Measurements from ENCODE around the gene DONSON. TPM values are rescaled to one million over a fixed set of nuclear protein-coding genes. Genes with fewer than 3 reads are reported as not detected.
A peak's percentile ranks its signal among the peaks of the same experiment; 100 is the strongest.

DONSON gene
- total RNA-seq, 1 experiment from 2014 or later = 25.6 TPM

DNA sequence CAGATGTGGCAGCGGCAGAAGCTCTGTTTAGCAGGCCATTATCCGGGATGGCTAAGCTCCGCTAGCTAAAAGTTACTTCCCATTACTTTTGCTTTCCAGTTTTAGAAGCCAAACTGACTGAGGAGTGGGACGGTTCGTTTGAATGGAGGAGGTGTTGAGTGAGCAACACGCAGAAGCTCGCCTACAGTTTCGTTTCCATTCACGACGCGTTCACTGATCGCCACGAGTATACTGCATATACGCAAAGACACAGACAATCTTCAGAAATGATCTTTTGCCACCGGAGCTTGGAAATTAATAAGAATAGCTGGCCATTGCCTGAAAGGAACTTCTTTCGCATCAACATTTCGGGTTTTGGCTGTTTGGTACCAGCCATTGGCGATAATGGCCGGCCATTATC lies 31.0 kb downstream of the DONSON start:
- no TSS peak for BruUV-seq (replicated peaks)
- no peak for TF ChIP-seq EZH2 (IDR thresholded peaks at IDR 0.05; ENCODE audit: low read depth)
- TF ChIP-seq, protein P1, sequence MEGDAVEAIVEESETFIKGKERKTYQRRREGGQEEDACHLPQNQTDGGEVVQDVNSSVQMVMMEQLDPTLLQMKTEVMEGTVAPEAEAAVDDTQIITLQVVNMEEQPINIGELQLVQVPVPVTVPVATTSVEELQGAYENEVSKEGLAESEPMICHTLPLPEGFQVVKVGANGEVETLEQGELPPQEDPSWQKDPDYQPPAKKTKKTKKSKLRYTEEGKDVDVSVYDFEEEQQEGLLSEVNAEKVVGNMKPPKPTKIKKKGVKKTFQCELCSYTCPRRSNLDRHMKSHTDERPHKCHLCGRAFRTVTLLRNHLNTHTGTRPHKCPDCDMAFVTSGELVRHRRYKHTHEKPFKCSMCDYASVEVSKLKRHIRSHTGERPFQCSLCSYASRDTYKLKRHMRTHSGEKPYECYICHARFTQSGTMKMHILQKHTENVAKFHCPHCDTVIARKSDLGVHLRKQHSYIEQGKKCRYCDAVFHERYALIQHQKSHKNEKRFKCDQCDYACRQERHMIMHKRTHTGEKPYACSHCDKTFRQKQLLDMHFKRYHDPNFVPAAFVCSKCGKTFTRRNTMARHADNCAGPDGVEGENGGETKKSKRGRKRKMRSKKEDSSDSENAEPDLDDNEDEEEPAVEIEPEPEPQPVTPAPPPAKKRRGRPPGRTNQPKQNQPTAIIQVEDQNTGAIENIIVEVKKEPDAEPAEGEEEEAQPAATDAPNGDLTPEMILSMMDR (conservative IDR thresholded peaks at IDR 0.05) = no peak
- Histone ChIP-seq H3K4me2 (no peak overlapping the region), H3K27ac (no peak overlapping the region), H3K9me2 (ENCODE audit: insufficient read depth) (no peaks in the 10 kb centered on the region), H4K20me1 (ENCODE audit: insufficient read depth) (peaks cover 65% of the 10 kb centered on the region), H3K4me3 (no peak overlapping the region), H2AFZ (no peak overlapping the region), H3K9me3 (ENCODE audit: insufficient read depth, low read depth) (no peaks in the 10 kb centered on the region), H3K79me2 (ENCODE audit: low read depth) (peaks cover 56% of the 10 kb centered on the region), H3F3A (ENCODE audit: insufficient read depth, low read depth) (peaks cover 5% of the 10 kb centered on the region; the same call in 1 of the 2 replicates), H3K36me3 (ENCODE audit: low read depth) (peaks cover 50% of the 10 kb centered on the region), H3K27me3 (ENCODE audit: insufficient read depth, low read depth) (no peaks in the 10 kb centered on the region), H3K4me1 (replicated peaks; ENCODE audit: insufficient read depth) (no peaks in the 10 kb centered on the region)
- CTCF ChIA-PET = no interaction called here
- DNase-seq = no peak
- POLR2A ChIA-PET (ENCODE audit: unreplicated experiment) = interaction anchor here (0.6 kb wide), 1 partner anchor 258 kb away, joined by 10 read pairs; no protein-coding TSS in a partner anchor
- intact Hi-C loops (cut with micrococcal nuclease; ENCODE audit: unreplicated experiment) = no loop called here

GRCh38 chr21:33554982-33555344 lies 33.5 kb downstream of the DONSON start:
- Histone ChIP-seq H3K36me3 (ENCODE audit: low read depth) (peaks cover 46% of the 10 kb centered on the region), H3K9me2 (ENCODE audit: insufficient read depth) (no peaks in the 10 kb centered on the region), H4K20me1 (ENCODE audit: insufficient read depth) (peaks cover 62% of the 10 kb centered on the region), H3K9me3 (ENCODE audit: insufficient read depth, low read depth) (no peaks in the 10 kb centered on the region), H3K4me3 (no peak overlapping the region), H3F3A (ENCODE audit: insufficient read depth, low read depth) (peaks cover 5% of the 10 kb centered on the region; the same call in 1 of the 2 replicates), H3K27ac (no peak overlapping the region), H3K27me3 (ENCODE audit: insufficient read depth, low read depth) (no peaks in the 10 kb centered on the region), H3K4me1 (replicated peaks; ENCODE audit: insufficient read depth) (no peaks in the 10 kb centered on the region), H2AFZ (no peak overlapping the region), H3K79me2 (ENCODE audit: low read depth) (peaks cover 81% of the 10 kb centered on the region), H3K4me2 (no peak overlapping the region)
- no peak for TF ChIP-seq EZH2 (IDR thresholded peaks at IDR 0.05; ENCODE audit: low read depth)
- TF ChIP-seq, protein P1 (conservative IDR thresholded peaks at IDR 0.05) = no peak
- POLR2A ChIA-PET (ENCODE audit: unreplicated experiment) = interaction anchor here (0.6 kb wide), 1 partner anchor 22 kb away, joined by 5 read pairs; no protein-coding TSS in a partner anchor
- CTCF ChIA-PET = no interaction called here
- BruUV-seq (replicated peaks) = no TSS peak
- DNase-seq = no peak
- intact Hi-C loops (cut with micrococcal nuclease; ENCODE audit: unreplicated experiment) = no loop called here

- TSS peak; percentile 12 for BruUV-seq (replicated peaks)
- Histone ChIP-seq H3K9me3 (ENCODE audit: insufficient read depth, low read depth) (no peaks in the 10 kb centered on the region), H3K4me1 (replicated peaks; ENCODE audit: insufficient read depth) (no peaks in the 10 kb centered on the region), H3K27me3 (ENCODE audit: insufficient read depth, low read depth) (no peaks in the 10 kb centered on the region), H2AFZ (no peak overlapping the region), H3K9me2 (ENCODE audit: insufficient read depth) (no peaks in the 10 kb centered on the region), H3K4me3 (no peak overlapping the region), H3K36me3 (ENCODE audit: low read depth) (peaks cover 48% of the 10 kb centered on the region), H3F3A (ENCODE audit: insufficient read depth, low read depth) (peaks cover under 1% of the 10 kb centered on the region; the same call in 1 of the 2 replicates), H3K4me2 (no peak overlapping the region), H3K79me2 (ENCODE audit: low read depth) (peaks cover 86% of the 10 kb centered on the region), H3K27ac (no peak overlapping the region), H4K20me1 (ENCODE audit: insufficient read depth) (peaks cover 62% of the 10 kb centered on the region)
- TF ChIP-seq, protein P1 (conservative IDR thresholded peaks at IDR 0.05) = no peak
- TF ChIP-seq EZH2 (IDR thresholded peaks at IDR 0.05; ENCODE audit: low read depth) = no peak
- ChIA-PET POLR2A (ENCODE audit: unreplicated experiment) (interaction anchor here (0.6 kb wide), 1 partner anchor 21 kb away, joined by 5 read pairs; no protein-coding TSS in a partner anchor), CTCF (no interaction called here)
- intact Hi-C loops (cut with micrococcal nuclease; ENCODE audit: unreplicated experiment) = no loop called here
- no peak for DNase-seq
Observed at GRCh38 chr21:33554236-33554981, 34.1 kb downstream of the DONSON start.
